ENCODE results near the gene MGAT4C. TPM values are rescaled to one million over a fixed set of nuclear protein-coding genes. Genes with fewer than 3 reads are reported as not detected.

MGAT4C gene
- total and polyA plus RNA-seq, 7 experiments from 2014 or later, result not detected

GRCh38 chr12:86254399-86255107 lies 1.6 kb downstream of the MGAT4C start:
- intact Hi-C loops (cut with micrococcal nuclease), result no loop called here
- Mint-ChIP-seq H3K27me3 (no peaks in the 10 kb centered on the region), H3K4me1 (no peaks in the 10 kb centered on the region), H3K4me3 (no peak overlapping the region), H3K9me3 (peaks cover 0 to 2% (median 0%) of the 10 kb centered on the region in 11 donors), H3K36me3 (no peaks in the 10 kb centered on the region), H3K27ac (no peak overlapping the region)
- POLR2A ChIA-PET, result no interaction called here
- Histone ChIP-seq H3K27ac (ENCODE audit: low read depth, low read length) (no peak overlapping the region), H3K9me3 (ENCODE audit: control insufficient read depth in 2 of 3, low read length in 3 of 3) (no peaks in the 10 kb centered on the region), H3K27me3 (ENCODE audit: control insufficient read depth in 2 of 2, insufficient read depth in 2 of 2, low read length in 2 of 2) (no peaks in the 10 kb centered on the region), H3K4me3 (ENCODE audit: low read length) (no peak overlapping the region), H3K4me1 (ENCODE audit: control insufficient read depth in 2 of 2, insufficient read depth in 2 of 2, low read length in 2 of 2) (no peaks in the 10 kb centered on the region), H3K36me3 (ENCODE audit: control insufficient read depth in 2 of 3, insufficient read depth in 3 of 3, low read length in 3 of 3) (no peaks in the 10 kb centered on the region)
- ATAC-seq, result no peak
- DNase-seq, result no peak
- CTCF ChIA-PET, result no interaction called here

- Mint-ChIP-seq H3K27ac (no peak overlapping the region), H3K36me3 (no peaks in the 10 kb centered on the region), H3K27me3 (no peaks in the 10 kb centered on the region), H3K4me3 (no peak overlapping the region), H3K9me3 (peaks cover 0 to 11% (median 0%) of the 10 kb centered on the region in 11 donors), H3K4me1 (no peaks in the 10 kb centered on the region)
- no peak overlapping the region for H3K27ac ChIP-seq (ENCODE audit: low read depth, low read length)
- H3K27me3 ChIP-seq (ENCODE audit: control insufficient read depth in 2 of 2, insufficient read depth in 2 of 2, low read length in 2 of 2), result no peaks in the 10 kb centered on the region
- ChIA-PET CTCF (no interaction called here), POLR2A (no interaction called here)
- no peaks in the 10 kb centered on the region for H3K9me3 ChIP-seq (ENCODE audit: control insufficient read depth in 2 of 3, low read length in 3 of 3)
- H3K4me1 ChIP-seq (ENCODE audit: control insufficient read depth in 2 of 2, insufficient read depth in 2 of 2, low read length in 2 of 2), result no peaks in the 10 kb centered on the region
- no peak overlapping the region for H3K4me3 ChIP-seq (ENCODE audit: low read length)
- DNase-seq (no peak), ATAC-seq (no peak)
- intact Hi-C loops (cut with micrococcal nuclease), result no loop called here
- H3K36me3 ChIP-seq (ENCODE audit: control insufficient read depth in 2 of 3, insufficient read depth in 3 of 3, low read length in 3 of 3), result no peaks in the 10 kb centered on the region
Observed at GRCh38 chr12:86249851-86250250, 6.3 kb downstream of the MGAT4C start.

- Histone ChIP-seq H3K27me3 (ENCODE audit: control insufficient read depth in 2 of 2, insufficient read depth in 2 of 2, low read length in 2 of 2) (no peaks in the 10 kb centered on the region), H3K36me3 (ENCODE audit: control insufficient read depth in 2 of 3, insufficient read depth in 3 of 3, low read length in 3 of 3) (no peaks in the 10 kb centered on the region), H3K27ac (ENCODE audit: low read depth, low read length) (no peak overlapping the region), H3K4me1 (ENCODE audit: control insufficient read depth in 2 of 2, insufficient read depth in 2 of 2, low read length in 2 of 2) (no peaks in the 10 kb centered on the region), H3K4me3 (ENCODE audit: low read length) (no peak overlapping the region), H3K9me3 (ENCODE audit: control insufficient read depth in 2 of 3, low read length in 3 of 3) (no peaks in the 10 kb centered on the region)
- ATAC-seq (no peak), DNase-seq (no peak)
- Mint-ChIP-seq H3K36me3 (no peaks in the 10 kb centered on the region), H3K27ac (no peak overlapping the region), H3K27me3 (no peaks in the 10 kb centered on the region), H3K4me1 (no peaks in the 10 kb centered on the region), H3K9me3 (peaks cover 0 to 11% (median 0%) of the 10 kb centered on the region in 11 donors), H3K4me3 (no peak overlapping the region)
- CTCF ChIA-PET, result no interaction called here
- intact Hi-C loops (cut with micrococcal nuclease), result no loop called here
- POLR2A ChIA-PET, result no interaction called here
Observed at GRCh38 chr12:86249276-86249675, 6.9 kb downstream of the MGAT4C start.

- H3K4me3 Mint-ChIP-seq, result no peak overlapping the region
- no peak overlapping the region for H3K27ac Mint-ChIP-seq
- ChIA-PET CTCF (no interaction called here), POLR2A (no interaction called here)
- Histone ChIP-seq H3K36me3 (ENCODE audit: control insufficient read depth in 2 of 3, insufficient read depth in 3 of 3, low read length in 3 of 3) (no peaks in the 10 kb centered on the region), H3K4me1 (ENCODE audit: control insufficient read depth in 2 of 2, insufficient read depth in 2 of 2, low read length in 2 of 2) (no peaks in the 10 kb centered on the region), H3K27ac (ENCODE audit: low read depth, low read length) (no peak overlapping the region), H3K4me3 (ENCODE audit: low read length) (no peak overlapping the region), H3K9me3 (ENCODE audit: control insufficient read depth in 2 of 3, low read length in 3 of 3) (no peaks in the 10 kb centered on the region), H3K27me3 (ENCODE audit: control insufficient read depth in 2 of 2, insufficient read depth in 2 of 2, low read length in 2 of 2) (no peaks in the 10 kb centered on the region)
- ATAC-seq (no peak), DNase-seq (no peak)
- no peaks in the 10 kb centered on the region for H3K4me1 Mint-ChIP-seq
- H3K9me3 Mint-ChIP-seq, result peaks cover 0 to 11% (median 0%) of the 10 kb centered on the region in 11 donors
- no peaks in the 10 kb centered on the region for H3K36me3 Mint-ChIP-seq
- intact Hi-C loops (cut with micrococcal nuclease), result no loop called here
- no peaks in the 10 kb centered on the region for H3K27me3 Mint-ChIP-seq
Observed at GRCh38 chr12:86247871-86248270, 8.3 kb downstream of the MGAT4C start.

GRCh38 chr12:86241600-86241999 lies 14.6 kb downstream of the MGAT4C start:
- peaks cover 0 to 7% (median 0%) of the 10 kb centered on the region in 11 donors for H3K9me3 Mint-ChIP-seq
- no peak overlapping the region for H3K27ac Mint-ChIP-seq
- DNase-seq (no peak), ATAC-seq (no peak)
- H3K27me3 Mint-ChIP-seq, result no peaks in the 10 kb centered on the region
- no peaks in the 10 kb centered on the region for H3K36me3 Mint-ChIP-seq
- Histone ChIP-seq H3K4me1 (ENCODE audit: control insufficient read depth in 2 of 2, insufficient read depth in 2 of 2, low read length in 2 of 2) (no peaks in the 10 kb centered on the region), H3K27ac (ENCODE audit: low read depth, low read length) (no peak overlapping the region), H3K4me3 (ENCODE audit: low read length) (no peak overlapping the region), H3K9me3 (ENCODE audit: control insufficient read depth in 2 of 3, low read length in 3 of 3) (no peaks in the 10 kb centered on the region), H3K27me3 (ENCODE audit: control insufficient read depth in 2 of 2, insufficient read depth in 2 of 2, low read length in 2 of 2) (no peaks in the 10 kb centered on the region), H3K36me3 (ENCODE audit: control insufficient read depth in 2 of 3, insufficient read depth in 3 of 3, low read length in 3 of 3) (no peaks in the 10 kb centered on the region)
- H3K4me1 Mint-ChIP-seq, result no peaks in the 10 kb centered on the region
- ChIA-PET POLR2A (no interaction called here), CTCF (no interaction called here)
- intact Hi-C loops (cut with micrococcal nuclease), result no loop called here
- H3K4me3 Mint-ChIP-seq, result no peak overlapping the region

- POLR2A ChIA-PET, result no interaction called here
- no peaks in the 10 kb centered on the region for H3K4me1 Mint-ChIP-seq
- CTCF ChIA-PET, result no interaction called here
- no peaks in the 10 kb centered on the region for H3K4me1 ChIP-seq (ENCODE audit: control insufficient read depth in 2 of 2, insufficient read depth in 2 of 2, low read length in 2 of 2)
- DNase-seq (no peak), ATAC-seq (no peak)
- H3K4me3 ChIP-seq (ENCODE audit: low read length), result no peak overlapping the region
- H3K36me3 Mint-ChIP-seq, result no peaks in the 10 kb centered on the region
- no peak overlapping the region for H3K27ac Mint-ChIP-seq
- no peaks in the 10 kb centered on the region for H3K27me3 ChIP-seq (ENCODE audit: control insufficient read depth in 2 of 2, insufficient read depth in 2 of 2, low read length in 2 of 2)
- H3K9me3 Mint-ChIP-seq, result peaks cover 0 to 3% (median 0%) of the 10 kb centered on the region in 11 donors
- no peaks in the 10 kb centered on the region for H3K9me3 ChIP-seq (ENCODE audit: control insufficient read depth in 2 of 3, low read length in 3 of 3)
- no peaks in the 10 kb centered on the region for H3K36me3 ChIP-seq (ENCODE audit: control insufficient read depth in 2 of 3, insufficient read depth in 3 of 3, low read length in 3 of 3)
- no peaks in the 10 kb centered on the region for H3K27me3 Mint-ChIP-seq
- no peak overlapping the region for H3K27ac ChIP-seq (ENCODE audit: low read depth, low read length)
- no peak overlapping the region for H3K4me3 Mint-ChIP-seq
- intact Hi-C loops (cut with micrococcal nuclease), result no loop called here
Observed at GRCh38 chr12:86234316-86234855, 21.8 kb downstream of the MGAT4C start.

GRCh38 chr12:86233126-86233525 lies 23.1 kb downstream of the MGAT4C start:
- ChIA-PET CTCF (no interaction called here), POLR2A (no interaction called here)
- no peaks in the 10 kb centered on the region for H3K9me3 ChIP-seq (ENCODE audit: control insufficient read depth in 2 of 3, low read length in 3 of 3)
- no peaks in the 10 kb centered on the region for H3K4me1 ChIP-seq (ENCODE audit: control insufficient read depth in 2 of 2, insufficient read depth in 2 of 2, low read length in 2 of 2)
- H3K4me1 Mint-ChIP-seq, result no peaks in the 10 kb centered on the region
- DNase-seq, result no peak
- no peak for ATAC-seq
- no peak overlapping the region for H3K27ac ChIP-seq (ENCODE audit: low read depth, low read length)
- H3K27ac Mint-ChIP-seq, result no peak overlapping the region
- no peaks in the 10 kb centered on the region for H3K36me3 ChIP-seq (ENCODE audit: control insufficient read depth in 2 of 3, insufficient read depth in 3 of 3, low read length in 3 of 3)
- peaks cover 0 to 3% (median 0%) of the 10 kb centered on the region in 11 donors for H3K9me3 Mint-ChIP-seq
- H3K36me3 Mint-ChIP-seq, result no peaks in the 10 kb centered on the region
- H3K27me3 ChIP-seq (ENCODE audit: control insufficient read depth in 2 of 2, insufficient read depth in 2 of 2, low read length in 2 of 2), result no peaks in the 10 kb centered on the region
- H3K27me3 Mint-ChIP-seq, result no peaks in the 10 kb centered on the region
- no peak overlapping the region for H3K4me3 ChIP-seq (ENCODE audit: low read length)
- intact Hi-C loops (cut with micrococcal nuclease), result no loop called here
- H3K4me3 Mint-ChIP-seq, result no peak overlapping the region
